BE2C (cell line): ENCODE measurements around the gene PRKD2. TPM values are rescaled to one million over a fixed set of nuclear protein-coding genes. Genes with fewer than 3 reads are reported as not detected.
A peak's percentile ranks its signal among the peaks of the same experiment; 100 is the strongest.
"Not testable (repeated sequence)": the region's sequence is repeated elsewhere in the genome, so short reads cannot be mapped to it uniquely, and the experiment has no call there.

Source experiments
- DNase-seq: peaks from one replicate; pipeline ENCODE4 v3.0.0-alpha.2; 2020
- H3K27me3 ChIP-seq: fragments of 250-450 bp; sonication (Bioruptor Pico); 2 replicates; pipeline ENCODE4 v1.5.1; 2020; ENCODE audit warnings: mild to moderate bottlenecking
- H3K36me3 ChIP-seq: fragments of 250-450 bp; sonication (Bioruptor Pico); 2 replicates; pipeline ENCODE4 v1.5.1; 2020; ENCODE audit warnings: mild to moderate bottlenecking
- H3K4me1 ChIP-seq: fragments of 250-450 bp; sonication (Bioruptor Pico); 2 replicates; pipeline ENCODE4 v1.5.1; 2020
- H3K4me3 ChIP-seq: 2 replicates; pipeline ENCODE4 v1.5.1; 2011; ENCODE audit warnings: low read depth, low read length
- H3K9me3 ChIP-seq: fragments of 250-450 bp; sonication (Bioruptor Pico); 2 replicates; pipeline ENCODE4 v1.5.1; 2020
- CTCF ChIP-seq: IDR thresholded peaks from 2 replicates; pipeline ENCODE4 v1.5.1; 2012; ENCODE audit warnings: mild to moderate bottlenecking, low read depth, low read length
- polyA plus RNA-seq: library from polyadenylated mRNA; unstranded; fragments of >200 nt; gene quantifications from one replicate; pipeline ENCODE4 v1.2.1, GENCODE V29; 2012; ENCODE audit warnings: low read depth, missing spikeins; ENCODE audit not compliant: insufficient read length, insufficient read depth

Gene PRKD2
- 48.9 TPM for polyA plus RNA-seq

DNA sequence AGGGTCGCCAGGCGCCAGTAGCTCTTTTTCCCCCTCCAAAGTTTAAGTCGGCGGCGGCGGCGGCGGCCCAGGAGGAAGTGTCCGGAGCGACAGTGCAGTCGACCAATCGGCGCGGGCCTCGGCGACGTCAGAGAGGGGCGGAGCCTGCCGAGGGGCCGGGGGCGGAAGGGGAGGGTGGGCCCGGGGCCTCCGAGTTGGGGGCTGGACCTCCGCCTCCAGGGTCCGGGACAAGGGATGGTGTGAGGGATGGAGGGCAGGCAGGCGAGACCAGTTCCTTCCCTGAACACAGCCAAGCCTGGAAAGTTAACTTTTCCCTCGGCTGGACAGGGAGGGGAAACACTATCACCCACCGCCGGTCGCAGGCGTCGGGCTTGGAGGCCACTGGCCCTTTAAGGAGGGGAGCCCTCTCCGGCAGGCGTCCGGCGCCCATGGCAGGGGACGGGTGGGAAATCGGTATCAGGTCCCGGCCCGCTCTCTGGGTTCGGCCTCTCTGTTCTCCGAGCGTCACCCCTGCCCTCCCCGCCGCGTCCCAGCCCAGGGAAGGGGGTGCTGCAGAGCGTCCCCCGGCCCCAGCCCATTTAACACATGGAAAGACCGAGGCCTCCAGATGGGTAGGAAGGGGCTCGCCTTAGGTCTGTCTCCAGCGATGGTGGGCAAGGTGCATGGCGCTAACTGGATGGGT lies at the start of gene PRKD2:
Gene PRKD2, minus strand, starts transcription at position 81 of the 682 bp plus-strand sequence. CDS start 744 bp downstream, outside the sequence.
- peak; percentile 91 for DNase-seq
- TF ChIP-seq CTCF: no peak
- Histone ChIP-seq H3K27me3 (no peaks in the 10 kb centered on the region), H3K36me3 (peaks cover 32% of the 10 kb centered on the region), H3K4me1 (no peaks in the 10 kb centered on the region; the same call in 1 of the 2 replicates), H3K9me3 (no peaks in the 10 kb centered on the region), H3K4me3 (peak within 1 kb of the TSS; percentile 81)

DNA sequence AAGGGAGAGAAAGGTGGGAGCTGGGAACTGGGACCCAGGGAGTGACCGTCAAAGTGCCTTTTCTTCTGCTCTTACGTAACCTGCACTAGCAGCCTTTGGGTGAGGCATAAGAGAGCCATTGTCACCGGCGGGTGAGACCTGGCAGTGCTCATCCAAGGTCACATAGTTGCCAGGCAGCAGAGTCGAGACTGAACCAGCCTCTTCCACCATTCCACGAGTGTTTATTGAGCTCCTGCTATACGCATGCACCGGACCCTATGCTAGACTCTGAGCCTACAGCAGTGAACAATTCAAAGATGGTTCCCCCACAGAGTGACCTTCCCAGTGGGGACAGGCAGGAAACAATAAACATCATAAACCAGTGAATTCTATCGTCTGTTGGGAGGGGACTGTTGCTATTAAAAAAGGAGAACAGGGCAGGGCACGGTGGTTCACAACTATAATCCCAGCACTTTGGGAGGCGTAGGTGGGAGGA lies 47.9 kb upstream of the PRKD2 start:
- H3K36me3 ChIP-seq: no peaks in the 10 kb centered on the region
- DNase-seq: no peak
- no peak overlapping the region for H3K4me3 ChIP-seq
- H3K4me1 ChIP-seq: no peaks in the 10 kb centered on the region
- no peaks in the 10 kb centered on the region for H3K9me3 ChIP-seq
- TF ChIP-seq CTCF: no peak
- H3K27me3 ChIP-seq: no peaks in the 10 kb centered on the region

DNA sequence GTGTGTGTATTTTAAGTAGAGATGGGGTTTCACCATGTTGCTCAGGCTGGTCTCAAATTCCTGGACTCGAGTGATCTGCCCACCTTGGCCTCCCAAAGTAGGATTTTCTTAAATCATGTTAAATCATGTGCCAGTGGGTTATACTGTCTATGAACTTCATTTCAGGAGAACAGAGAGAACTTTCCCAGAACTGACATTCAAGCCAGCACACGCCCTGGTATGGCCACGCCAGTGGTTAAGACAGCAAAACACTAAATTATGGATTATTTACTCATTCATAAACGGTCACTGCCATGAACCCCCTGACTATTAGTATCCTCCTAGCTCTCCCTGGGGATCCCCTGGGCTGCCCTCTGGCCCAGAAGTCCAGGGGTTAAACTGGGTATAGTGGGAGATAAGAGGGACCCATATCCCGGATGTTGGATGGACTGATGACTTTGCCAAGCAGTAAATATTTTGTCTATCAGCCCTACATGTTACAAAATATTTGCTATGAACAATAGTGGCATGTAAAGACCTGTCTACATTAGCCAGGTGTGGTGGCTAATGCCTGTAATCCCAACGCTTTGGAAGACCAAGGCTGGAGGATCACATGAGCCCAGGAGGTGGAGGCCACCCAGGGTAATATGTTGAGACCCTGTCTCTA lies 45.5 kb upstream of the PRKD2 start:
- H3K9me3 ChIP-seq: no peaks in the 10 kb centered on the region
- no peak for DNase-seq

DNA sequence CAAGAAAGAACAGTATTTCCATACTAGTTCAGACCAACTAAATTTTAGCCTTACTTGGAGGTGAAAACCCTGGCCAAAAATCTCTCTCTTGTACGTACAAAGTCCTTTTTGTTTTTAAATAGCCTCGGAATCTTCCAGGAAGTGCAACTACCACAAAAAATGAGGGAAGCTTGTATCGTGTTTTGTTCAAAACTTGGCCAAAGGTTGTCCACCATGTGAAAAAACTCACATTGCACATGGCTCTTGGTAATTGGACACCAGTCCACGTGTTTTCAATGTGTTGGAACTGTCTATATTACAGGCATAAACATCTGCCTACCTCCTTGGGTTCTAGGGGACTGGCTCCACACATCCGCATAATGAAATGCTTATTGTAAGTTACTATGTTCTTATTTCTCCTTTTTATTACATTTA lies 44.5 kb upstream of the PRKD2 start:
- Histone ChIP-seq H3K4me3 (no peak overlapping the region), H3K27me3 (no peaks in the 10 kb centered on the region), H3K36me3 (peaks cover 3% of the 10 kb centered on the region; the same call in 1 of the 2 replicates), H3K4me1 (no peaks in the 10 kb centered on the region), H3K9me3 (no peaks in the 10 kb centered on the region)
- TF ChIP-seq CTCF: no peak
- DNase-seq: no peak

More for the DNA sequence above, 45.5 kb upstream of the PRKD2 start:
- peaks cover 3% of the 10 kb centered on the region; the same call in 1 of the 2 replicates for H3K36me3 ChIP-seq
- H3K4me1 ChIP-seq: no peaks in the 10 kb centered on the region
- no peak for TF ChIP-seq CTCF
- no peaks in the 10 kb centered on the region for H3K27me3 ChIP-seq
- H3K4me3 ChIP-seq: no peak overlapping the region

GRCh38 chr19:46760897-46761296 lies 44.0 kb upstream of the PRKD2 start:
- not testable (repeated sequence) for H3K4me1 ChIP-seq, H3K9me3 ChIP-seq, H3K36me3 ChIP-seq, H3K27me3 ChIP-seq, H3K4me3 ChIP-seq, DNase-seq

GRCh38 chr19:46760363-46760762 lies 43.4 kb upstream of the PRKD2 start:
- Histone ChIP-seq H3K36me3 (peaks cover 3% of the 10 kb centered on the region; the same call in 1 of the 2 replicates), H3K4me1 (no peaks in the 10 kb centered on the region), H3K9me3 (no peaks in the 10 kb centered on the region), H3K4me3 (no peak overlapping the region), H3K27me3 (no peaks in the 10 kb centered on the region)
- TF ChIP-seq CTCF: no peak
- no peak for DNase-seq
